Dermis blood vessel endothelial cell (primary cell): ENCODE data around the gene EPHA6. TPM values are rescaled to one million over a fixed set of nuclear protein-coding genes. Genes with fewer than 3 reads are reported as not detected.
"Not testable (repeated sequence)": the region's sequence is repeated elsewhere in the genome, so short reads cannot be mapped to it uniquely, and the experiment has no call there.

Source experiments
- DNase-seq: peaks from one replicate; pipeline ENCODE4 v3.0.0; 2010
- total RNA-seq: library from RNA; depleted of rRNA; stranded (reverse); fragments of >200 nt; gene quantifications from 2 replicates; pipeline ENCODE4 v1.2.3, GENCODE V29; 2014

EPHA6 gene
- total RNA-seq, 1 donor from 2014 or later, result under 0.01 TPM

DNA sequence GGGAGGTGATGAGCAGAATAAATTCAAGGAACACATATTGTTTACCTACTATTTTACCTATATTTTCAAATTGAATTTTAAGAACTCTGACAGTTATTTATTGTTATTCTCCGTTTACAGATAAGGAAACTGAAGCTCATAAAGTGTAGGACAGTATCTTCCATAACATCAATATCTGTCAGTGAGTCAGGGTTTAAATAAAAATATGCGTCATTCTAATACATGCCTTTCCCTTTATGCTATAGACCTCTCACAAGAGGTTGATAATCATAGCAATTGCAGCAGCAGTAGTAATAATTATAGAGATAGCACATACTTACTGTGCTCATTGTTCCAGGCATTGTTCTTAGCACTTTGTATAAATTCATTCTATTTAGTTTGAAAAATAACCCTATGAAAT is 101.1 kb downstream of the EPHA6 start:
- DNase-seq, result no peak

GRCh38 chr3:96931119-96931862 is 116.9 kb downstream of the EPHA6 start:
- DNase-seq, result no peak

- not testable (repeated sequence) for DNase-seq
These were observed 127.7 kb downstream of the EPHA6 start for GRCh38 chr3:96942131-96942530.

DNA sequence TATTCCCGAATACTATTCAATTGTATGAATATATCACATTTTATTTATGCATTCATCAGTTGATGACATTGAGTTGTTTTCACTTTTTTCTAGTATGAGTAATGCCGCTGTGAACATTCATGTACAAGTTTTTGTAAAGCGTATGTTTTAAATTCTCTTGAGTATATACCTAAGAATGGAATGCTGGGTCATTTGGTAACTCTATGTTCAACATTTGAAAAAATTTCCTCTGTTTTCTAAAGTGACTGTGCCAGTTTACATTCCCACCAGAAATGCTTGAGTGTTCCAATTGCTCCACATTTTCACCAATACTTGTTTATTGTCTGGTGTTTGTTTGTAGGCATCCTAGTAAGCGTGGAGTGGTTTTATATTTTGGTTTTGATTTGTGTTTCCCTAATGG is 144.5 kb downstream of the EPHA6 start:
- DNase-seq, result no peak

DNA sequence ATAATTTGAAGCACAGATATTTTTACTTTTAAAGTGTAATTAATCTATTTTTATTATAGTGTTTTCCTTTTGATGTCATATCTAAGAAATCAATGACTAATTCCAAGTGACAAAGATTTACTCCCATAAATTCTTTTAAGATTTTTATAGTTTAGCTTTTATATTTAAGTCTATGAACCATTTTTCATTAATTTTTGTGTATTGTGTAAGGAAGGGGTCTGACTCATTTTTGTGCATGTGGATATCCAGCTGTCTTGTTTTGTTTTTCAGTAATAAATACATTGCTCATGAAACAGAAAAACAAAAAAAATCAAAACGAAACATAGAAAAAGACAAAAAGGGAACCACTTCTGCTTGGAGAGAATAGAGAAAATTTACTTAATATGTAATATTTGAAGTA is 145.1 kb downstream of the EPHA6 start:
- DNase-seq, result no peak

DNA sequence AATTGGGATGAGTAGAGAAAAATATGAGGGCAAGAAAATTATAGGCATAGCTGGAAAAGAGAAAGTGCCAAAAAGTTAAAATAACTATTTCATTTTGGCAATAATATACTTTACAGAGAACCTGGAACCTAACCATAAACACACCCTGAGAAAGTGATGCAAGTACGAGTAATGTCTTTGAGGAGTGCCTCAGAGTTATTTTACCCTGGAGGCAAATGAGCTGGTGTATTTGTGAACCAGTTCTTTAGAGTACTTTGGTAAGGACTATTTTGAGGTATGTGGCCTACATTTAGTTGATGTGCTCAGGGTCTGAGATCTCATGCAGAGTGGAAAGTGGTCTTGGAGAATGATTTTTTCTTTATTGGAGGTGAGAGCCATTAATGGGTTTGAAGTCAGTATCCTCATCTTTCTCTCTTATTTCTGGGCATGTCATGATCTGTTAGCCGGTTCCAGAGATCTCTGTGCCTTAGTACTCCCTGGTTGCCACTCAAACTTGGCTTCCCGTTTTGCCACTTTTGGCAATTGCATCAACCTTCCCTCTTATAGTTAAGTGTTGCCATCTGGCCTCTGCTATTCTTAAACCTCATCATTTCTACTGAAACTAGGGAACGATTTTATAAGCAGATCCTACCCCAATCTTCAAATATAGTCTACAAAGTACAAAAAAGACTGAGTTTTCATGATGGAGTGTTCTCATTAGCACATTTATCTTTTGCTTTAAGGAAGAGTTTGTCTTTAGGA is 145.7 kb downstream of the EPHA6 start:
- DNase-seq, result no peak

DNA sequence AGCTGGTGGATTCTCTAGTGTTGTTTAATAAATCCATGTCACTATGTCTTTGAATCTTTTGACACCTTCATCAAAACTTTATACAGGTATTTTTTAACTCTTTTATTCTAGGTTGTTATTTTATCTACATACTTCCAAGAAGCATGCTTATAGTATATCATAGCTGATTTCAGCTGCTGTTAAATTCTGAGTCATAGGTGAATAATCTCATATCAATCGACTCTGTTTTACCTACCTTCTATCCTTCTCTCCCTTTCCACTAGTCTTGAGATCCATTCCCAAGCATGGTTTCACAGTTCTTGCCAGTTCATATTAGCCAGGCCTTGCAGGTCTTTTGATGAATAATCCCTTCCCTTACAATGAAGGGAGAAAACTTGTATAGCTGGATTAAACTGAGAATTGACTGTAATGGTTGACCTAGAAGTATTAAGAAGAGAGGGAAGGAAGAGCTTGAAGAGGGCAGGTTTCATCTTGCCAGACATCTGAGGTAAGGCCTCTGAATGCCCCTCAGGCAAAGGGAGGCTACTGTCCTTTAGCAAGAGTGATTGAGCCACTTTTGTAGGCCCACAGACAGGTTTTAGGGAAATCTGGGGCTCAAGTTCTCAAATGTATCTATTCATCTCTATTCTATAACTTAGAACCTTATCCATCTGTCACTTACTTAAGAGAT is 146.4 kb downstream of the EPHA6 start:
- DNase-seq, result no peak

DNA sequence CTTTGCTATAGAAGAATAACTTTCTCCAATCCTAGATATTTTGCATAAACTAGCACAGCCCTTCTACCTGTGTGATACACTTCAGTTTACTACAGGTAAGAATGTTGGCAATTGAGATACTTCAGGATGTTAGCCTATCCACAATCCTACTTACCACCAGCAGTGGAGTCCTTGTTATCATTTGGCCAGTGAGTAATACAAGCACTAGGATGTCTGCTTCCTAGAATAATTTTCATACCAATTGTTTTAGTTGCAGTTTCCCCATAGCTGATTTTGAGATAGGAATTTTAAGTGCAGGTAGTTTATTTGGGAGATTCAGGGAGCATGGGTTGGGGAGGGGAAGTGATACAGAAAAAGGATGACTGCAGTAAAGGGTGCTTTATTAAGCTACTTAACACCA is 147.2 kb downstream of the EPHA6 start:
- no peak for DNase-seq

GRCh38 chr3:96966181-96966929 is 152.0 kb downstream of the EPHA6 start:
- DNase-seq, result no peak

- DNase-seq, result no peak
These were observed 155.8 kb downstream of the EPHA6 start for GRCh38 chr3:96970211-96970610.

DNA sequence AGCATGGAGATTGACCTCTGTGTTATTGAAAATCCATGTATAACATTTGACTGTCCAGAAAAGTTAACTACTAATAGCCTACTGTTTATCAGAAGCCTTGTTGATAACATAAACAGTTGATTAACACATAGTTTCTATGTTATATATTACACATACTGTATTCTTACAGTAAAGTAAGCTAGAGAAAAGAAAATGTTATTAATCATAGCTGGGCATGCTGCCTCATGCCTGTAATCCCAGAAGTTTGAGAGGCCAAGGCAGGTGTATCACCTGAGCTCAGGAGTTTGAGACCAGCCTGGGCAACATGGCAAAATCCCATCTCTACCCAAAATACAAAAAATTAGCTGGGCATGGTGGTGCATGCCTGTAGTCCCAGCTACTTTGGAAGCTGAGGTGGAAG is 163.3 kb downstream of the EPHA6 start:
- no peak for DNase-seq

- not testable (repeated sequence) for DNase-seq
These were observed 169.3 kb downstream of the EPHA6 start for GRCh38 chr3:96983716-96984115.

GRCh38 chr3:96986241-96986640 is 171.8 kb downstream of the EPHA6 start:
- DNase-seq, result no peak

GRCh38 chr3:96991231-96991630 is 176.8 kb downstream of the EPHA6 start:
- no peak for DNase-seq

- no peak for DNase-seq
These were observed 177.5 kb downstream of the EPHA6 start for GRCh38 chr3:96991800-96992365.

- DNase-seq, result no peak
These were observed 180.6 kb downstream of the EPHA6 start for GRCh38 chr3:96994988-96995387.

DNA sequence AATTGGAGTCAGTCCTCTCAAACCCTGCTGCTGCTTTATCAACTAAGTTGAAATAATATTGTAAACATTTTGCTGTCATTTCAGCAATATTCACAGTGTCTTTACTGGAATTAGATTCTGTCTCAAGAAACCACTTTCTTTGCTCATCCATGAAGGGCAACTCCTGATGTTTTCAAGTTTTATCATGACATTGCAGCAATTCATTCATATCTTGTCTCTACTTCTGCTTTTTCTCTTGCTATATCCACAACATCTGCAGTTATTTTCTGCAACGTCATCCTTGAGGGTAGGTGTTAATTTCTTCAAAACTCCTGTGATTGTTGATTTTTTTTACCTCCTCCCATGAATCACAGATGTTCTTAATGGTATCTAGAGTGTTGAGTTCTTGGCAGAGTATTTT is 181.6 kb downstream of the EPHA6 start:
- DNase-seq, result no peak

GRCh38 chr3:97001611-97002010 is 187.2 kb downstream of the EPHA6 start:
- DNase-seq, result no peak

GRCh38 chr3:97009427-97010019 is 195.1 kb downstream of the EPHA6 start:
- no peak for DNase-seq

GRCh38 chr3:97010881-97011657 is 196.7 kb downstream of the EPHA6 start:
- DNase-seq, result no peak

DNA sequence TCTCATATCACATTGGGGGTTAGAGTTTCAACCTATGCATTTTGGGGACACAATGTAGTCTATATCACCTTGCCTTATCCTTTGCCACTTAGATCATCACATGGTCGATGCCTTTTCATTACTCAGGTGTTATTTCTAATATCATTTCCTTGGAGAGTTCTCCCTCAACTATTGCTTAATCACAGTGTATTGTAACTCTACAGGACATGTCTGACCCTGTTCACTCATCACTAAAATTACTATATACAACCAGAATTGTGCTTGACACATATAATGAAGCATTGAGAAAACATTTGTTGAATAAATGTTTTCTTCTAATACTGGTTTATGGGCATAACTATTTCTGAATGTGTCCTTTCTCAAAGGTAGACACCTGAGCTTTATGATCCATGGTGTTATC is 207.4 kb downstream of the EPHA6 start:
- DNase-seq, result no peak
